Measurements from ENCODE around the gene CCDC190.
"Not testable (repeated sequence)": the region's sequence is repeated elsewhere in the genome, so short reads cannot be mapped to it uniquely, and the experiment has no call there.

CCDC190 gene

DNA sequence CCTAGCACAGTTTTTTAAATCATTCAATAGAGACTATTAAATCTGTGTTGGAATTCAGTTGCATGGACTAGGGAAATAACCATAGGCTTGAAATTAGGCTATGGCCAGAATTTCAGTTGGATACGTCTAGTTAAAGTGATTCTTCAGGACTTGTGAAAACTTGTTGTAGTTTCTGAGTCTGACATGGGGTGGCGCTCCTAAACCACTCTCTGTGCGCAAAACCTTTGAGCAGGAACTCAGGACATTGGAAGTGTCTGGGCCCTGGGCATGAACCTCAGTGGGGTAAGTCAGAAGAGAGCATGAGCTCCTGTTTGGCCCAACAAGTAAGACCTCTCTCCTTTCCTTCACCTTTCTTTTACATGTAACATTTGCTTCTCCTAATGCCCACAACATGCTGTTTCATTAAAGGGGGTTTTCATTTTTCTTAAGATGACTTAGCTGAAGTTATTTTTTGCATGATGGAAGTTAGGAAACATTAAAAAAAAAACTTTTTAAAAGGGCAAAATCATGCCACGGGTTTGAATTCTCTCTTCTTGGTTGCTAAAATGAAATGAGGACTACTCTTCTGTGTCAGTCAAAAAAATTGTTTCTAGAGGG lies 17.1 kb upstream of the CCDC190 start:
- no peak overlapping the region for H3K4me3 ChIP-seq (replicated peaks in 1 of 2; ENCODE audit: low read depth in 2 of 2, low read length in 2 of 2)
- TF ChIP-seq, protein P1, sequence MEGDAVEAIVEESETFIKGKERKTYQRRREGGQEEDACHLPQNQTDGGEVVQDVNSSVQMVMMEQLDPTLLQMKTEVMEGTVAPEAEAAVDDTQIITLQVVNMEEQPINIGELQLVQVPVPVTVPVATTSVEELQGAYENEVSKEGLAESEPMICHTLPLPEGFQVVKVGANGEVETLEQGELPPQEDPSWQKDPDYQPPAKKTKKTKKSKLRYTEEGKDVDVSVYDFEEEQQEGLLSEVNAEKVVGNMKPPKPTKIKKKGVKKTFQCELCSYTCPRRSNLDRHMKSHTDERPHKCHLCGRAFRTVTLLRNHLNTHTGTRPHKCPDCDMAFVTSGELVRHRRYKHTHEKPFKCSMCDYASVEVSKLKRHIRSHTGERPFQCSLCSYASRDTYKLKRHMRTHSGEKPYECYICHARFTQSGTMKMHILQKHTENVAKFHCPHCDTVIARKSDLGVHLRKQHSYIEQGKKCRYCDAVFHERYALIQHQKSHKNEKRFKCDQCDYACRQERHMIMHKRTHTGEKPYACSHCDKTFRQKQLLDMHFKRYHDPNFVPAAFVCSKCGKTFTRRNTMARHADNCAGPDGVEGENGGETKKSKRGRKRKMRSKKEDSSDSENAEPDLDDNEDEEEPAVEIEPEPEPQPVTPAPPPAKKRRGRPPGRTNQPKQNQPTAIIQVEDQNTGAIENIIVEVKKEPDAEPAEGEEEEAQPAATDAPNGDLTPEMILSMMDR (IDR thresholded peaks at IDR 0.05; ENCODE audit: low read depth, low read length), result peak; percentile 76
- DNase-seq (ENCODE audit: low read depth in 2 of 2), result peak; percentile 91 to 94

DNA sequence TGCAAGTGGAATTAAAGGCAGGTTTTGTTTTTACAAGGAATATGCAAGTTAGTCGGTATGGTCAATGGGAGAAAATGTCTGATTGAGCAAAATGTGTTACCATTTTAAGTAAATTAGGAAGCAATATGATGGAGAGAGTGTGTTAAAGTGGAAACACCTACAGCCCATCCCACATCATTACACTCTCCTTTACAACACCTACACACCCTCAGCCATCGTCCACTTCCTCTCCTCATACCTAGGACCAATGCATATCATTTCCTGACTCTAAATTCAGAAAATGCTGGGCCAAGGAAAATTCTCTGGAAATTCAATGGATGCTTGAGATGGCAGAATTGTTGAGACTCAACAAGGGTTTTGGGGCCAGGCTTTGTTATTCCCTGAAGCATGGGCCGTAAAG lies 16.4 kb upstream of the CCDC190 start:
- H3K4me3 ChIP-seq (replicated peaks in 1 of 2; ENCODE audit: low read depth in 2 of 2, low read length in 2 of 2), result no peak overlapping the region
- no peak for DNase-seq (ENCODE audit: low read depth in 2 of 2)
- TF ChIP-seq, protein P1 (IDR thresholded peaks at IDR 0.05; ENCODE audit: low read depth, low read length), result no peak

DNA sequence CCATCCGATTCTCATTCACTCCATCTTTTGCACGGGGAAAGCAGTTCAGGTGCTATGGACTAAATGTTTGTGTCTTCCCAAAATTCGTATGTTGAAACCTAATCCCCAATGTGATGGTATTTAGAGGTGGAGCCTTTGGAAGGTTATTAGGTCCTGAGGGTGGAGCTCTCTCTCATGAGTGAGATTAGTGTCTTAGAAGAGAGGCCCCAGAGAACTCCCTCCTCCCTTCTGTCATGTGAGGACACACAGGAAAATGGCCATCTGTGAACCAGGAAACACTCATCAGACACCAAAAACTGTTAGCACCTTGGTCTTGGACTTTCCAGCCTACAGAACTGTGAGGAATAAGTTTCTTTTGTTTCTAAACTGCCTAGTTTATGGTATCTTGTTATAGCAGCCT lies 15.8 kb upstream of the CCDC190 start:
- TF ChIP-seq, protein P1 (IDR thresholded peaks at IDR 0.05; ENCODE audit: low read depth, low read length), result no peak
- no peak overlapping the region for H3K4me3 ChIP-seq (replicated peaks in 1 of 2; ENCODE audit: low read depth in 2 of 2, low read length in 2 of 2)
- no peak for DNase-seq (ENCODE audit: low read depth in 2 of 2)

DNA sequence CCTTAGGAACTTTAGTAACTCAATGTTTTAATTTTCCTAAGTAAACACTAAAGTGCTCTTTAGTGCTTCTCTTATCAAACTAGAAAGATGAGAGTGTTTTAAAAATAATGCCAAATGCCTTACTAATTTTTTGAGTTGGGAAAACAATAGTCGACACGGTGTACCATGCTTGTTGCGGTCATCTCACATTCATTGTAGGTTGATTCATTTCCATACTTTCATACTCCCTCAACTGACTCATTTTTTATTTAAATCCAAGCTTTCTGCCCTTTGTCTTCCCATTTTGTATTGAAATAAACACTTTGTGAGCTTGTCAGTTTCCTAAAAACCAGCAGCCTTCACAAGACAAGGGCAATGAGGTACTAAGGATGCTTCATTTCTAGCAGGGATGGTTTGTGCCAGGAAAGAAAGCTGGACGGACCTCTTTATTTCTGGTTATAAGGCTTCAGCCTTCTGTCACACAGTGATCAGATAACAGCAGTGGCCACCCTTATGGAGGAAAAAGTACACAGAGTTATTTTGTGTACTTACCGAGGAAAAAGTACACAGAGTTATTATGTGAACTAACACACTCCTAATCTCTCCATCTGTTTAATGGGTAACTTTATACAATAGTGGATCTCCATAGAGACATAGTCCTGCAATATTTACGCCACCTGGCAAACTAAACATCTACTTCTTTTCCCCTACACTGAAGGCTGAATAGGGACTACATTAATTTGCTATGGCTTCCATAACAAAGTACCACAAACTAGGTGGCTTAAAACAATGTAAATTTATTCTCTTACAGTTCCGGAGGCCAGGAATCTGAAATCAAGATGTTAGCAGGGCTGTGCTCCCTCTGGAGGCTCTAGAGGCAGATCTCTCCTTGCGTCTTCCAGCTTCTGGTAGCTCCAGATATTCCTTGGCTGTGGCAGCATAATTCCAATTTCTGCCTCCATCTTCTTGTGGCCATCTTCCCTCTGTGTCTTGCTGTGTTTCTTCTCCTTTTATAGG lies 13.0 kb upstream of the CCDC190 start:
- TF ChIP-seq, protein P1 (IDR thresholded peaks at IDR 0.05; ENCODE audit: low read depth, low read length), result peak; percentile 50
- peak overlapping the region in 1 of 2 donors; percentile 3 for H3K4me3 ChIP-seq (replicated peaks in 1 of 2; ENCODE audit: low read depth in 2 of 2, low read length in 2 of 2)
- DNase-seq (ENCODE audit: low read depth in 2 of 2), result peak; percentile 72 to 97

DNA sequence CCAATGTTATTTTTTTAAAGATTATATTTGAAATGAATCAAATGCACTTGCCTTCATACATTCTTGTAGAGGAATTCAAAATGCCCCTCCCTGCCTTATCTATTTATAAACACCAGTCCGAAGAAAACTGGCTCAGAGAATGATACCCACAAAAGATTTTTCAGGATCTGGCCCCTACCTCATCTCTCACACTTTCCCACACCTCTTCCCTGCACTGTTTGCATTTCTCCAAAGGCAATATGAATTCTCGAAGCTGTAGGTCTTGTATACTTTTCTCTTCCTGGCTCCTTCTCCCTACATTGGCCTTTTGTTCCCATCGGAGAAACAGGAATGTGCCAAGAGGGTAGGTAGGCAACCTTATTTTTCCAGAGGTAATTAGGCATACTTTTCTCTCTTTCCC lies 12.0 kb upstream of the CCDC190 start:
- TF ChIP-seq, protein P1 (IDR thresholded peaks at IDR 0.05; ENCODE audit: low read depth, low read length), result no peak
- no peak overlapping the region for H3K4me3 ChIP-seq (replicated peaks in 1 of 2; ENCODE audit: low read depth in 2 of 2, low read length in 2 of 2)
- DNase-seq (ENCODE audit: low read depth in 2 of 2), result peak in 1 of 2 donors; percentile 68

DNA sequence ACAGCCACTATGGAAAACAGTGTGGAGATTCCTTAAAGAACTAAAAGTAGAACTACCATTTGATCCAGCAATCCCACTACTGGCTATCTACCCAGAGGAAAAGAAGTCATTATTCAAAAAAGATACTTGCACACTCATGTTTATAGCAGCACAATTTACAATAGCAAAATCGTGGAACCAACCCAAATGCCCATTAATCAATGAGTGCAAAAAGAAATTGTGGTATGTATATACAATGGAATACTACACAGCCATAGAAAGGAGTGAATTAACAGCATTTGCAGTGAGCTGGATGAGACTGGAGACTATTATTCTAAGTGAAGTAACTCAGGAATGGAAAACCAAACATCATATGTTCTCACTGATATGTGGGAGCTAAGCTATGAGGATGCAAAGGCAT lies 10.4 kb upstream of the CCDC190 start:
- H3K4me3 ChIP-seq (replicated peaks in 1 of 2; ENCODE audit: low read depth in 2 of 2, low read length in 2 of 2); DNase-seq (ENCODE audit: low read depth in 2 of 2): not testable (repeated sequence)

DNA sequence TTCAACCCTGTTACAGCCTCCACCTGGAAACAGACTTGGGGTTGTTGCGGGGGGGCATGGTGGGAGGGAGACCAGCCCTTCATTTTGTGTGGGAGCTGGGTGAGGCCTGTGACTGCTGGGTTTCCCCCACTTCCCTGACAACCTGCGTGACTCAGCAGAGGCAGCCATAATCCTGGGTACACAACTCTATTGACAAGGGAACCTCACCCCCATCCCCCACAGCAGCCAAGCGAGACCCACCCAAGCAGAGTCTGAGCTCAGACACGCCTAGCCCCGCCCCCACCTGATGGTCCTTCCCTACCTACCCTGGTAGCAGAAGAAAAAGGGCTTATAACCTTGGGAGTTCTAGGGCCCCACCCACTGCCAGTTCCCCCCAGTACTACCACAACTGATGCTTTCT lies 8.0 kb upstream of the CCDC190 start:
- DNase-seq (ENCODE audit: low read depth in 2 of 2), result no peak
- TF ChIP-seq, protein P1 (IDR thresholded peaks at IDR 0.05; ENCODE audit: low read depth, low read length), result no peak
- H3K4me3 ChIP-seq (replicated peaks in 1 of 2; ENCODE audit: low read depth in 2 of 2, low read length in 2 of 2), result no peak overlapping the region
